ENCODE data around the gene ZNF496.

DNA sequence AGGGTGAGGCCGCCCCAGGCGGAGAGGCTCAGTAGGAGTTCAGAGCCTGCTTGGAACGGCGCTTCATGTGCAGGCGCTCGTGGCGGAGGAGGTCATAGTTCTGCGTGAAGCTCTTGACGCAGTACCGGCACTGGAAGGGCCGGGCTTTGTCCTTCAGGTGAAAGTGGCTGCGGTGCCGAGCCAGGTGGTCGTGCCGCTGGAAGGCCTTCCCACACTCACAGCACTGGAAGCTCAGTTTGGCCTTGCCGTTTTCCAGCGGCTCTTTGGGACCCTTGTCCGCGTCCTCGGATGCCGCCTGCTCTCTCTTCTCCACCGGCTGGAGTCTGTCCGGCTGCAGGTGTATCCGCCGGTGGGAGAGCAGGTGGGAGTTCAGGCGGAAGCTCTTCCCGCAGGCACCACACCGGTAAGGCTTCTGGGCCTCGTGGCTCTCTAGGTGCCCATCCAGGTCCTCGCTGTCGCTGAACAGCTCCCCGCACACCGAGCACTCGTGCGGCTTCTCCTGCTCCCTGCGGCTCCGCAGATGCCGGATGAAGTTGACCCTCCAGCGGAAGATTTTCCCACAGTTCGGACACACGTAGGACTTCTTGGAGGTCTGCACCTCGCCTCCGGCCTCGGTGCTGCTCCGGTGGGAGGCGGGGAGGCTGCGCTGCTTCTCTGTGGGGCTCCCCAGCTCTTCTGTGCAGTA is 31.0 kb downstream of the ZNF496 start:
- TF ChIP-seq ZNF830 (tag by site-specific recombination; IDR thresholded peaks at IDR 0.05; ENCODE audit: low read depth), result no peak
- TF ChIP-seq, protein P1, sequence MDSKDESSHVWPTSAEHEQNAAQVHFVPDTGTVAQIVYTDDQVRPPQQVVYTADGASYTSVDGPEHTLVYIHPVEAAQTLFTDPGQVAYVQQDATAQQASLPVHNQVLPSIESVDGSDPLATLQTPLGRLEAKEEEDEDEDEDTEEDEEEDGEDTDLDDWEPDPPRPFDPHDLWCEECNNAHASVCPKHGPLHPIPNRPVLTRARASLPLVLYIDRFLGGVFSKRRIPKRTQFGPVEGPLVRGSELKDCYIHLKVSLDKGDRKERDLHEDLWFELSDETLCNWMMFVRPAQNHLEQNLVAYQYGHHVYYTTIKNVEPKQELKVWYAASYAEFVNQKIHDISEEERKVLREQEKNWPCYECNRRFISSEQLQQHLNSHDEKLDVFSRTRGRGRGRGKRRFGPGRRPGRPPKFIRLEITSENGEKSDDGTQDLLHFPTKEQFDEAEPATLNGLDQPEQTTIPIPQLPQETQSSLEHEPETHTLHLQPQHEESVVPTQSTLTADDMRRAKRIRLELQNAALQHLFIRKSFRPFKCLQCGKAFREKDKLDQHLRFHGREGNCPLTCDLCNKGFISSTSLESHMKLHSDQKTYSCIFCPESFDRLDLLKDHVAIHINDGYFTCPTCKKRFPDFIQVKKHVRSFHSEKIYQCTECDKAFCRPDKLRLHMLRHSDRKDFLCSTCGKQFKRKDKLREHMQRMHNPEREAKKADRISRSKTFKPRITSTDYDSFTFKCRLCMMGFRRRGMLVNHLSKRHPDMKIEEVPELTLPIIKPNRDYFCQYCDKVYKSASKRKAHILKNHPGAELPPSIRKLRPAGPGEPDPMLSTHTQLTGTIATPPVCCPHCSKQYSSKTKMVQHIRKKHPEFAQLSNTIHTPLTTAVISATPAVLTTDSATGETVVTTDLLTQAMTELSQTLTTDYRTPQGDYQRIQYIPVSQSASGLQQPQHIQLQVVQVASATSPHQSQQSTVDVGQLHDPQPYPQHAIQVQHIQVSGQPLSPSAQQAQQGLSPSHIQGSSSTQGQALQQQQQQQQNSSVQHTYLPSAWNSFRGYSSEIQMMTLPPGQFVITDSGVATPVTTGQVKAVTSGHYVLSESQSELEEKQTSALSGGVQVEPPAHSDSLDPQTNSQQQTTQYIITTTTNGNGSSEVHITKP (tag by site-specific recombination; IDR thresholded peaks at IDR 0.05), result no peak
- TF ChIP-seq, protein P2, sequence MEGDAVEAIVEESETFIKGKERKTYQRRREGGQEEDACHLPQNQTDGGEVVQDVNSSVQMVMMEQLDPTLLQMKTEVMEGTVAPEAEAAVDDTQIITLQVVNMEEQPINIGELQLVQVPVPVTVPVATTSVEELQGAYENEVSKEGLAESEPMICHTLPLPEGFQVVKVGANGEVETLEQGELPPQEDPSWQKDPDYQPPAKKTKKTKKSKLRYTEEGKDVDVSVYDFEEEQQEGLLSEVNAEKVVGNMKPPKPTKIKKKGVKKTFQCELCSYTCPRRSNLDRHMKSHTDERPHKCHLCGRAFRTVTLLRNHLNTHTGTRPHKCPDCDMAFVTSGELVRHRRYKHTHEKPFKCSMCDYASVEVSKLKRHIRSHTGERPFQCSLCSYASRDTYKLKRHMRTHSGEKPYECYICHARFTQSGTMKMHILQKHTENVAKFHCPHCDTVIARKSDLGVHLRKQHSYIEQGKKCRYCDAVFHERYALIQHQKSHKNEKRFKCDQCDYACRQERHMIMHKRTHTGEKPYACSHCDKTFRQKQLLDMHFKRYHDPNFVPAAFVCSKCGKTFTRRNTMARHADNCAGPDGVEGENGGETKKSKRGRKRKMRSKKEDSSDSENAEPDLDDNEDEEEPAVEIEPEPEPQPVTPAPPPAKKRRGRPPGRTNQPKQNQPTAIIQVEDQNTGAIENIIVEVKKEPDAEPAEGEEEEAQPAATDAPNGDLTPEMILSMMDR (tag by site-specific recombination; IDR thresholded peaks at IDR 0.05), result no peak
- TF ChIP-seq ZSCAN23 (tag by site-specific recombination; IDR thresholded peaks at IDR 0.05), result no peak
- TF ChIP-seq ZBTB7A (tag by site-specific recombination; IDR thresholded peaks at IDR 0.05; ENCODE audit: low read depth), result no peak
